ENCODE data around the gene TWSG1. TPM values are rescaled to one million over a fixed set of nuclear protein-coding genes. Genes with fewer than 3 reads are reported as not detected.

The TWSG1 gene
- total and polyA plus RNA-seq, 10 of the 15 experiments (the other 5 are each of a cell fraction or from before 2014, with no cell fraction given) = 11.1 to 45.1 (median 27.7) TPM

DNA sequence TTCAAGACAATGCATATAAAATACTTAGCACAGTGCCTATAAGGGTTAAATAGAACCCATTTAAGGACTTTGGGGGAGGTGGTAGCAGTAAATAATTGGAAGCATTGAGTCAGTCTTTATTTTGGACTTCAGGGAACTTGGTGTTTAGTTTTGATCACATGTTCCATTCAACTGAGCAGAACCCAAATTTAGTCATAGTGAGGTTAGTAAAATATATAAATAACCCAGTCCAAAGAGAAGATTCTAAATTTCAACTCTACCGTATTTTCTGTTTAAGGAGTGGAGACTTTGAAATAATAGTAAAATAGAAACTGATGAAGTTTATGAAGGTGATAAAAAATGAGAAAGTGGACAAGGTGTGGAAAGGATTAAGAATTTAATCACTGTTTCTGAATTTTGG is 19.7 kb downstream of the TWSG1 start (continued):
- TF ChIP-seq REST (IDR thresholded peaks at IDR 0.05; ENCODE audit: low read depth, low read length) (no peak), CREM (IDR thresholded peaks at IDR 0.05; ENCODE audit: low read depth) (peak; percentile 66; the same call in 1 of the 2 replicates), NFIC (IDR thresholded peaks at IDR 0.05; ENCODE audit: low read depth, low read length) (peak; percentile 87), RUNX3 (IDR thresholded peaks at IDR 0.05; ENCODE audit: low read length) (peak; percentile 81), NR2C1 (IDR thresholded peaks at IDR 0.05) (no peak), E4F1 (IDR thresholded peaks at IDR 0.05; ENCODE audit: borderline replicate concordance, partially characterized antibody) (no peak), NKRF (conservative IDR thresholded peaks at IDR 0.05) (no peak), POLR2A (IDR thresholded peaks at IDR 0.05; ENCODE audit: low read depth, low read length) (no peak), PML (IDR thresholded peaks at IDR 0.05; ENCODE audit: low read length) (no peak), MYC (IDR thresholded peaks at IDR 0.05; ENCODE audit: insufficient read depth, insufficient read length, insufficient replicate concordance, low read length, severe bottlenecking) (no peak), POU2F2 (IDR thresholded peaks at IDR 0.05; ENCODE audit: borderline replicate concordance, low read depth, low read length) (no peak), RELA (IDR thresholded peaks at IDR 0.05; ENCODE audit: borderline replicate concordance, partially characterized antibody) (no peak), ZZZ3 (IDR thresholded peaks at IDR 0.05; ENCODE audit: control insufficient read depth, insufficient read length, low read depth) (no peak), SMC3 (IDR thresholded peaks at IDR 0.05; ENCODE audit: borderline replicate concordance, low read length) (no peak)
- TF ChIP-seq, protein P1, sequence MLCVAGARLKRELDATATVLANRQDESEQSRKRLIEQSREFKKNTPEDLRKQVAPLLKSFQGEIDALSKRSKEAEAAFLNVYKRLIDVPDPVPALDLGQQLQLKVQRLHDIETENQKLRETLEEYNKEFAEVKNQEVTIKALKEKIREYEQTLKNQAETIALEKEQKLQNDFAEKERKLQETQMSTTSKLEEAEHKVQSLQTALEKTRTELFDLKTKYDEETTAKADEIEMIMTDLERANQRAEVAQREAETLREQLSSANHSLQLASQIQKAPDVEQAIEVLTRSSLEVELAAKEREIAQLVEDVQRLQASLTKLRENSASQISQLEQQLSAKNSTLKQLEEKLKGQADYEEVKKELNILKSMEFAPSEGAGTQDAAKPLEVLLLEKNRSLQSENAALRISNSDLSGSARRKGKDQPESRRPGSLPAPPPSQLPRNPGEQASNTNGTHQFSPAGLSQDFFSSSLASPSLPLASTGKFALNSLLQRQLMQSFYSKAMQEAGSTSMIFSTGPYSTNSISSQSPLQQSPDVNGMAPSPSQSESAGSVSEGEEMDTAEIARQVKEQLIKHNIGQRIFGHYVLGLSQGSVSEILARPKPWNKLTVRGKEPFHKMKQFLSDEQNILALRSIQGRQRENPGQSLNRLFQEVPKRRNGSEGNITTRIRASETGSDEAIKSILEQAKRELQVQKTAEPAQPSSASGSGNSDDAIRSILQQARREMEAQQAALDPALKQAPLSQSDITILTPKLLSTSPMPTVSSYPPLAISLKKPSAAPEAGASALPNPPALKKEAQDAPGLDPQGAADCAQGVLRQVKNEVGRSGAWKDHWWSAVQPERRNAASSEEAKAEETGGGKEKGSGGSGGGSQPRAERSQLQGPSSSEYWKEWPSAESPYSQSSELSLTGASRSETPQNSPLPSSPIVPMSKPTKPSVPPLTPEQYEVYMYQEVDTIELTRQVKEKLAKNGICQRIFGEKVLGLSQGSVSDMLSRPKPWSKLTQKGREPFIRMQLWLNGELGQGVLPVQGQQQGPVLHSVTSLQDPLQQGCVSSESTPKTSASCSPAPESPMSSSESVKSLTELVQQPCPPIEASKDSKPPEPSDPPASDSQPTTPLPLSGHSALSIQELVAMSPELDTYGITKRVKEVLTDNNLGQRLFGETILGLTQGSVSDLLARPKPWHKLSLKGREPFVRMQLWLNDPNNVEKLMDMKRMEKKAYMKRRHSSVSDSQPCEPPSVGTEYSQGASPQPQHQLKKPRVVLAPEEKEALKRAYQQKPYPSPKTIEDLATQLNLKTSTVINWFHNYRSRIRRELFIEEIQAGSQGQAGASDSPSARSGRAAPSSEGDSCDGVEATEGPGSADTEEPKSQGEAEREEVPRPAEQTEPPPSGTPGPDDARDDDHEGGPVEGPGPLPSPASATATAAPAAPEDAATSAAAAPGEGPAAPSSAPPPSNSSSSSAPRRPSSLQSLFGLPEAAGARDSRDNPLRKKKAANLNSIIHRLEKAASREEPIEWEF (IDR thresholded peaks at IDR 0.05; ENCODE audit: insufficient replicate concordance, low read depth, low read length) = peak; percentile 18
- TF ChIP-seq, protein P2, sequence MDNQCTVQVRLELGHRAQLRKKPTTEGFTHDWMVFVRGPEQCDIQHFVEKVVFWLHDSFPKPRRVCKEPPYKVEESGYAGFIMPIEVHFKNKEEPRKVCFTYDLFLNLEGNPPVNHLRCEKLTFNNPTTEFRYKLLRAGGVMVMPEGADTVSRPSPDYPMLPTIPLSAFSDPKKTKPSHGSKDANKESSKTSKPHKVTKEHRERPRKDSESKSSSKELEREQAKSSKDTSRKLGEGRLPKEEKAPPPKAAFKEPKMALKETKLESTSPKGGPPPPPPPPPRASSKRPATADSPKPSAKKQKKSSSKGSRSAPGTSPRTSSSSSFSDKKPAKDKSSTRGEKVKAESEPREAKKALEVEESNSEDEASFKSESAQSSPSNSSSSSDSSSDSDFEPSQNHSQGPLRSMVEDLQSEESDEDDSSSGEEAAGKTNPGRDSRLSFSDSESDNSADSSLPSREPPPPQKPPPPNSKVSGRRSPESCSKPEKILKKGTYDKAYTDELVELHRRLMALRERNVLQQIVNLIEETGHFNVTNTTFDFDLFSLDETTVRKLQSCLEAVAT (IDR thresholded peaks at IDR 0.05) = no peak
